ENCODE data around the gene SMIM36.
A peak's percentile ranks its signal among the peaks of the same experiment; 100 is the strongest.
"Not testable (repeated sequence)": the region's sequence is repeated elsewhere in the genome, so short reads cannot be mapped to it uniquely, and the experiment has no call there.

The SMIM36 gene

GRCh38 chr17:55453839-55454557 is 57.3 kb downstream of the SMIM36 start:
- no peak for DNase-seq

GRCh38 chr17:55452139-55452790 is 59.0 kb downstream of the SMIM36 start:
- no peak for DNase-seq

GRCh38 chr17:55451758-55452138 is 59.5 kb downstream of the SMIM36 start:
- DNase-seq = no peak

GRCh38 chr17:55451203-55451641 is 60.0 kb downstream of the SMIM36 start:
- DNase-seq = peak in 1 of 2 experiments; percentile 21

GRCh38 chr17:55450232-55450825 is 60.9 kb downstream of the SMIM36 start:
- DNase-seq = no peak

GRCh38 chr17:55448681-55449080 is 62.6 kb downstream of the SMIM36 start:
- peak in 1 of 2 experiments; percentile 18 for DNase-seq

- no peak for DNase-seq
Observed at GRCh38 chr17:55446581-55447205, 64.6 kb downstream of the SMIM36 start.

GRCh38 chr17:55446004-55446403 is 65.2 kb downstream of the SMIM36 start:
- not testable (repeated sequence) for DNase-seq

- DNase-seq = no peak
Observed at GRCh38 chr17:55444471-55445441, 66.5 kb downstream of the SMIM36 start.

GRCh38 chr17:55443904-55444303 is 67.3 kb downstream of the SMIM36 start:
- no peak for DNase-seq

GRCh38 chr17:55442953-55443683 is 68.1 kb downstream of the SMIM36 start:
- DNase-seq = no peak

- no peak for DNase-seq
Observed at GRCh38 chr17:55442462-55442861, 68.8 kb downstream of the SMIM36 start.

GRCh38 chr17:55441544-55441943 is 69.7 kb downstream of the SMIM36 start:
- peak in 1 of 2 experiments; percentile 6 for DNase-seq

GRCh38 chr17:55440391-55440790 is 70.9 kb downstream of the SMIM36 start:
- peak; percentile 89 to 98 for DNase-seq

- no peak for DNase-seq
Observed at GRCh38 chr17:55437159-55437605, 74.1 kb downstream of the SMIM36 start.

GRCh38 chr17:55436224-55437158 is 74.8 kb downstream of the SMIM36 start:
- no peak for DNase-seq

- DNase-seq = peak; percentile 73 to 89
Observed at GRCh38 chr17:55435408-55435807, 75.8 kb downstream of the SMIM36 start.

GRCh38 chr17:55434721-55435120 is 76.5 kb downstream of the SMIM36 start:
- DNase-seq = peak in 1 of 2 experiments; percentile 73

GRCh38 chr17:55433629-55434422 is 77.4 kb downstream of the SMIM36 start:
- DNase-seq = no peak
